HepG2 (cell line): Measurements from ENCODE around the gene TBC1D12. TPM values are rescaled to one million over a fixed set of nuclear protein-coding genes. Genes with fewer than 3 reads are reported as not detected.

Source experiments
- ATAC-seq: fragments of 200-7000 bp; cut with Tn5 transposase; 3 replicates; pipeline ENCODE4 v1.9.1; 2020; ENCODE audit warnings: mild to moderate bottlenecking, moderate library complexity
- BruUV-seq: library from RNA; stranded (reverse); fragments of 400-500 nt; replicated peaks from 2 replicates; lab custom pipeline; 2021; lab: Mats Ljungman, UMichigan
- CTCF ChIA-PET: fragments of 300-600 bp; formaldehyde crosslinking; extraction: SDS; loops from one replicate; lab custom pipeline; 2021; ENCODE audit warnings: low total read pairs, inconsistent platforms, low intra/inter-chr PET ratio; lab: Yijun Ruan, JAX
- POLR2A ChIA-PET: fragments of 350-600 bp; sonication (Branson Sonifier 250); formaldehyde crosslinking; loops from one replicate; lab custom pipeline; 2020; ENCODE audit warnings: antibody characterized with exemption, inconsistent platforms; lab: Yijun Ruan, JAX
- DNase-seq: peaks from one replicate; pipeline ENCODE4 v3.0.0-alpha.2; 2015; ENCODE audit warnings: low spot score
- FAIRE-seq: peaks from 3 replicates; lab custom pipeline; 2011; peaks lifted over from hg19 to GRCh38; lab: Jason Lieb, UNC
- H2AFZ ChIP-seq: one replicate; pipeline ENCODE4 v1.6.1; 2011; ENCODE audit warnings: low read length, inconsistent platforms
- H3K27ac ChIP-seq: fragments of 300-600 bp; 3 replicates; pipeline ENCODE4 v1.8.0; 2011; ENCODE audit warnings: mixed run types, mild to moderate bottlenecking, mixed read lengths, low read length, inconsistent platforms; ENCODE audit not compliant: insufficient read depth; ENCODE audit errors: extremely low read length
- H3K27me3 ChIP-seq, 2 experiments: fragments of 200-600 bp in 1 of 2; 2 replicates in 1 of 2; 3 replicates in 1 of 2; pipeline versions ENCODE4 v1.6.0 to v1.8.0; 2011; ENCODE audit warnings: low read length in 2 of 2, mild to moderate bottlenecking in 2 of 2, moderate library complexity in 2 of 2, inconsistent platforms in 1 of 2; ENCODE audit not compliant: insufficient read depth in 2 of 2, control insufficient read depth in 1 of 2
- H3K36me3 ChIP-seq, 2 experiments: fragments of 200-600 bp in 1 of 2; replicated peaks in 1 of 2; 2 replicates in 1 of 2; 3 replicates in 1 of 2; pipeline versions ENCODE4 v1.5.1 to v1.8.0; 2011; ENCODE audit warnings: low read length in 2 of 2, inconsistent platforms in 1 of 2; ENCODE audit not compliant: insufficient read depth in 2 of 2, control insufficient read depth in 1 of 2
- H3K4me1 ChIP-seq: 2 replicates; pipeline ENCODE4 v1.5.1; 2012; ENCODE audit warnings: low read length, inconsistent platforms; ENCODE audit not compliant: insufficient read depth
- H3K4me2 ChIP-seq: 2 replicates; pipeline ENCODE4 v1.6.0; 2011; ENCODE audit warnings: low read depth, low read length, inconsistent platforms
- H3K4me3 ChIP-seq, 3 experiments: fragments of 200-600 bp in 1 of 3; sonication (generic), shearing (Covaris generic) in 1 of 3; replicated peaks in 1 of 3; 2 replicates each; pipeline ENCODE4 v1.5.1; 2011 to 2016; ENCODE audit warnings: low read length in 3 of 3, inconsistent platforms in 2 of 3, low read depth in 2 of 3, mild to moderate bottlenecking in 2 of 3, control low read depth in 1 of 3, mixed read lengths in 1 of 3; ENCODE audit not compliant: insufficient read depth in 1 of 3
- H3K79me2 ChIP-seq: one replicate; pipeline ENCODE4 v1.6.1; 2011; ENCODE audit warnings: low read length, inconsistent platforms; ENCODE audit not compliant: insufficient read depth
- H3K9ac ChIP-seq: 2 replicates; pipeline ENCODE4 v1.6.0; 2011; ENCODE audit warnings: mild to moderate bottlenecking, low read depth, low read length, inconsistent platforms; ENCODE audit not compliant: insufficient read depth
- H3K9me3 ChIP-seq: 2 replicates; pipeline ENCODE4 v1.5.1; 2012; ENCODE audit warnings: mild to moderate bottlenecking, low read length
- H4K20me1 ChIP-seq: 2 replicates; pipeline ENCODE4 v1.6.0; 2011; ENCODE audit warnings: inconsistent platforms, mild to moderate bottlenecking, low read length, moderate library complexity; ENCODE audit not compliant: insufficient read depth
- FOXP1 ChIP-seq, 2 experiments: fragments of 450-650 bp in 1 of 2; IDR thresholded peaks; 2 replicates each; pipeline ENCODE4 v1.6.1; 2017 to 2018; ENCODE audit warnings: antibody characterized with exemption in 1 of 2
- HDAC1 ChIP-seq: sonication (generic); formaldehyde crosslinking; IDR thresholded peaks from 2 replicates; pipeline ENCODE4 v1.5.1; 2020; ENCODE audit warnings: mild to moderate bottlenecking, missing genetic modification reagents
- MATR3 ChIP-seq: sonication (generic); formaldehyde crosslinking; IDR thresholded peaks from 2 replicates; pipeline ENCODE4 v1.4.0; 2020; ENCODE audit warnings: missing genetic modification reagents
- NBN ChIP-seq: fragments of 450-650 bp; conservative IDR thresholded peaks from 2 replicates; pipeline ENCODE4 v1.6.1; 2017
- RAD21 ChIP-seq: fragments of 450-650 bp; formaldehyde crosslinking; IDR thresholded peaks from 2 replicates; pipeline ENCODE4 v1.5.0; 2020; ENCODE audit warnings: mild to moderate bottlenecking
- SAP130 ChIP-seq: IDR thresholded peaks from 2 replicates; pipeline ENCODE4 v1.6.1; 2016; ENCODE audit warnings: low read depth
- TP53 ChIP-seq: sonication (generic); formaldehyde crosslinking; conservative IDR thresholded peaks from 2 replicates; pipeline ENCODE4 v1.4.0; 2020; ENCODE audit warnings: missing genetic modification reagents
- TSC22D2 ChIP-seq: sonication (generic); formaldehyde crosslinking; IDR thresholded peaks from 2 replicates; pipeline ENCODE4 v1.5.1; 2020; ENCODE audit warnings: missing genetic modification reagents, mild to moderate bottlenecking, borderline replicate concordance
- XBP1 ChIP-seq: sonication (generic); formaldehyde crosslinking; IDR thresholded peaks from 2 replicates; pipeline ENCODE4 v1.5.0; 2020; ENCODE audit warnings: missing genetic modification reagents
- ZC3H4 ChIP-seq: sonication (generic); formaldehyde crosslinking; IDR thresholded peaks from 2 replicates; pipeline ENCODE4 v1.4.0; 2020; ENCODE audit warnings: missing genetic modification reagents, borderline replicate concordance
- ZEB1 ChIP-seq: IDR thresholded peaks from 2 replicates; pipeline ENCODE4 v1.6.1; 2012; ENCODE audit warnings: mild to moderate bottlenecking, low read depth, inconsistent platforms; ENCODE audit not compliant: insufficient replicate concordance
- ZFX ChIP-seq: sonication (generic); formaldehyde crosslinking; IDR thresholded peaks from 2 replicates; pipeline ENCODE4 v1.4.0; 2020; ENCODE audit warnings: mild to moderate bottlenecking, low read depth, missing genetic modification reagents, moderate library complexity
- ZNF12 ChIP-seq: sonication (generic); formaldehyde crosslinking; IDR thresholded peaks from 2 replicates; pipeline ENCODE4 v1.5.0; 2020; ENCODE audit warnings: missing genetic modification reagents
- ZNF24 ChIP-seq: fragments of 450-650 bp; IDR thresholded peaks from 2 replicates; pipeline ENCODE4 v1.6.1; 2017; ENCODE audit warnings: antibody characterized with exemption, mild to moderate bottlenecking
- ZNF329 ChIP-seq: sonication (generic); formaldehyde crosslinking; IDR thresholded peaks from 2 replicates; pipeline ENCODE4 v1.9.0; 2021; ENCODE audit warnings: low read depth, mild to moderate bottlenecking, missing genetic modification reagents
- ZNF777 ChIP-seq: sonication (generic); formaldehyde crosslinking; IDR thresholded peaks from 2 replicates; pipeline ENCODE4 v1.4.0; 2020; ENCODE audit warnings: missing genetic modification reagents
- WGBS: methylation state at CpG from one replicate; pipeline ENCODE4 v1.1.6; 2017; ENCODE audit warnings: low lambda C conversion rate; 5-methylcytosine and 5-hydroxymethylcytosine counted together
- in situ Hi-C: cut with HindIII; loops from 2 replicates; pipeline ENCODE4 v1.10.0; 2017; ENCODE audit warnings: low pct_unique_long_range_greater_than_20kb; ENCODE audit not compliant: extremely low pct_ligation_motif_present
- intact Hi-C: fragments of 100-400 bp; cut with micrococcal nuclease; formaldehyde crosslinking; loops from one replicate; pipeline ENCODE4 v1.10.0; 2022; ENCODE audit not compliant: unreplicated experiment
- polyA plus RNA-seq, 8 experiments: library from polyadenylated mRNA; depleted of rRNA in 3 of 8; stranded (reverse) in 7 of 8; unstranded in 1 of 8; fragments of >200 nt; fragmentation: Illumina TruSeq in 4 of 8; extraction: Trizol in 4 of 8; gene quantifications; 2 replicates each; pipeline versions ENCODE4 v1.2.1 to v1.2.3, GENCODE V29; 2011 to 2016; ENCODE audit warnings: low read depth in 4 of 8, missing spikeins in 1 of 8, mixed read lengths in 1 of 8; ENCODE audit not compliant: insufficient read depth in 1 of 8
- total RNA-seq, 5 experiments: library from RNA; depleted of rRNA; stranded (reverse); fragments of >200 nt; fragmentation: Illumina TruSeq; extraction: Trizol; gene quantifications; 2 replicates each; pipeline ENCODE4 v1.2.3, GENCODE V29; 2016; ENCODE audit warnings: low read depth in 1 of 5

TBC1D12 gene
- total and polyA plus RNA-seq, 2 of the 13 experiments (the other 11 are each of a cell fraction or from before 2014, with no cell fraction given) = 5.7 to 6.2 TPM

DNA sequence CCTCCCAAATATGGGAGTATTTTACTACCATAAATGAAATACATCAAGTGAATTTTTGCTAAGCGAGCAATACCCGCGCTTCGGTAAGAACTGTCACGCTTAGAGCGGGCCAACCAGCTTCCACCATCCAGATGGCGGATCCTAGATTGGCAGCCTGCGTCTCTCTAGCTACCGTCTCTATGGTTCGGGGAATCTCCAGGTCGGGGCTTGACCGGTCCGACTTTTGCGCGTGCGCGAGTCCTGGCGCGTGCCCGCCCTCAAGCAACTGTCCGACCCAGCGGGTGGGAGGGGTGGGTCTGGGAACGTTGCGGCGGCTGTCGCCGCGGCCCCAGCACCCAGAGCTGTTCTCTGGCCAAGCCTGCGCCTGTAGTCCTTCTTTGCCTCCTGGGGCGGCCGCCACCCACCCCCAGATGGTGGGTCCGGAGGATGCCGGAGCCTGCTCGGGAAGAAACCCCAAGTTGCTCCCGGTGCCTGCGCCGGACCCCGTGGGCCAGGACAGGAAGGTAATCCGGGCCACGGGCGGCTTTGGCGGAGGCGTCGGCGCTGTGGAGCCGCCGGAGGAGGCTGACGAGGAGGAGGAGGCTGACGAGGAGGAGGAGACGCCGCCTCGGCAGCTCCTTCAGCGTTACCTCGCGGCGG, at the start of gene TBC1D12 (continued):
- no peak for TF ChIP-seq TSC22D2 (CRISPR knock-in tag)
- TF ChIP-seq NBN = no peak
- no peak for TF ChIP-seq FOXP1 (IDR thresholded peaks at IDR 0.05)
- TF ChIP-seq FOXP1 (CRISPR knock-in tag; IDR thresholded peaks at IDR 0.05) = no peak
- TF ChIP-seq ZNF12 (CRISPR knock-in tag) = no peak

DNA sequence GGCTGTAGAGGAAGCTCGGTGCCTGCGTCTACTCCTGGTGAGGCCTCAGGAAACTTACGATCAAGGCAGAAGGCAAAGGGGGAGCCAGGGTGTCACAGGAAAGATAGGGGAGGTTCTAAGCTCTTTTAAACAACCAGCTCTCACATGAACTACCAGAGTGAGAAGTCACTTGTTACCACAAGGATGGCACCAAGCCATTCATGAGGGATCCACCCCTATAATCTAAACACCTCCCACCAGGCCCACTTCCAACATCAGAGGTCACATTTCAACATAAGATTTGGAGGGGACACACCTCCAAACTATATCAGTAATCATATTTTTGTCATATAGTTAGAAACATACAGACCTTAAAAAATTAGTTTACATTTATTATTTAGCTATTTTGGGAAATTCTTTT, 49.0 kb upstream of the TBC1D12 start:
- FAIRE-seq (no peak), DNase-seq (no peak)
- H3K79me2 ChIP-seq = no peaks in the 10 kb centered on the region
- H3K4me1 ChIP-seq = no peaks in the 10 kb centered on the region
- BruUV-seq = no TSS peak
- TF ChIP-seq RAD21 (CRISPR knock-in tag) = no peak
- no peak for TF ChIP-seq ZC3H4 (CRISPR knock-in tag)
- no peak for TF ChIP-seq HDAC1 (CRISPR knock-in tag)
- TF ChIP-seq ZFX (CRISPR knock-in tag) = no peak
- TF ChIP-seq TP53 (CRISPR knock-in tag) = no peak
- no peak for TF ChIP-seq SAP130 (CRISPR knock-in tag)
- TF ChIP-seq ZNF24 = no peak
- no peak for TF ChIP-seq ZNF329 (CRISPR knock-in tag)
- no peak for TF ChIP-seq ZNF777 (CRISPR knock-in tag)
- no peak for TF ChIP-seq XBP1 (CRISPR knock-in tag)
- TF ChIP-seq MATR3 (CRISPR knock-in tag) = no peak
- no peak for TF ChIP-seq ZEB1
- TF ChIP-seq, all 625 proteins: peak for 0
- no peaks in the 10 kb centered on the region for H3K9me3 ChIP-seq
- no peak for ATAC-seq
- WGBS = 100% methylated on average over 3 of the region's 3 CpGs
- H3K9ac ChIP-seq = no peak overlapping the region
- peaks cover 14 to 77% of the 10 kb centered on the region in 2 experiments; a peak in 4 of 5 replicates for H3K36me3 ChIP-seq
- H2AFZ ChIP-seq = no peak overlapping the region
- no peaks in the 10 kb centered on the region for H4K20me1 ChIP-seq
- no peak overlapping the region for H3K27ac ChIP-seq
- no peak overlapping the region for H3K4me2 ChIP-seq
- CTCF ChIA-PET = no interaction called here
- in situ Hi-C loops (no loop called here), intact Hi-C loops (no loop called here)
- POLR2A ChIA-PET = no interaction called here
- H3K27me3 ChIP-seq = no peaks in the 10 kb centered on the region
- no peak overlapping the region for H3K4me3 ChIP-seq
